ENCODE measurements around the gene USP17L26.
"Not testable (repeated sequence)": the region's sequence is repeated elsewhere in the genome, so short reads cannot be mapped to it uniquely, and the experiment has no call there.

DNA sequence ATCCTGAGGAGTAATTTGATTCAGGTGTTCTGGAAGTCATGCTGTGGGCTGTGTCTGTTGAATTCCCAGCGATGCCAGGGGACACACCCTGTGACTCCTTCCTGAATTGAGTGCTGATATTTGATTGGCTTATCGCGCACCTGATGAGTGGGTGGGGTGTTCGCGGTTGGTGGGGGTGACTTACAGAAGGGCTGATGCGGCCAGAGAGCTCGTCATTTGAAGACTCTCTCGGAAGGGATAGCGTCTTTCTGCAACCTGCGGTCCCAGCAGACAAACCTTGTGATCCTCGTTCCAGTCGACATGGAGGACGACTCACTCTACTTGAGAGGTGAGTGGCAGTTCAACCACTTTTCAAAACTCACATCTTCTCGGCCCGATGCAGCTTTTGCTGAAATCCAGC, 4.8 kb upstream of the USP17L26 start, which contains the start of gene USP17L25:
- TF ChIP-seq, protein P1, sequence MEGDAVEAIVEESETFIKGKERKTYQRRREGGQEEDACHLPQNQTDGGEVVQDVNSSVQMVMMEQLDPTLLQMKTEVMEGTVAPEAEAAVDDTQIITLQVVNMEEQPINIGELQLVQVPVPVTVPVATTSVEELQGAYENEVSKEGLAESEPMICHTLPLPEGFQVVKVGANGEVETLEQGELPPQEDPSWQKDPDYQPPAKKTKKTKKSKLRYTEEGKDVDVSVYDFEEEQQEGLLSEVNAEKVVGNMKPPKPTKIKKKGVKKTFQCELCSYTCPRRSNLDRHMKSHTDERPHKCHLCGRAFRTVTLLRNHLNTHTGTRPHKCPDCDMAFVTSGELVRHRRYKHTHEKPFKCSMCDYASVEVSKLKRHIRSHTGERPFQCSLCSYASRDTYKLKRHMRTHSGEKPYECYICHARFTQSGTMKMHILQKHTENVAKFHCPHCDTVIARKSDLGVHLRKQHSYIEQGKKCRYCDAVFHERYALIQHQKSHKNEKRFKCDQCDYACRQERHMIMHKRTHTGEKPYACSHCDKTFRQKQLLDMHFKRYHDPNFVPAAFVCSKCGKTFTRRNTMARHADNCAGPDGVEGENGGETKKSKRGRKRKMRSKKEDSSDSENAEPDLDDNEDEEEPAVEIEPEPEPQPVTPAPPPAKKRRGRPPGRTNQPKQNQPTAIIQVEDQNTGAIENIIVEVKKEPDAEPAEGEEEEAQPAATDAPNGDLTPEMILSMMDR (IDR thresholded peaks at IDR 0.05): not testable (repeated sequence)
- TF ChIP-seq POLR2A (IDR thresholded peaks at IDR 0.05): not testable (repeated sequence)
